Cardiac fibroblast (primary cell): ENCODE results near the gene ZSCAN30.

ENCODE experiments used
- DNase-seq, 2 donors: peaks; one replicate each; pipeline versions ENCODE4 v3.0.0 to v3.0.0-alpha.2; 2010; ENCODE audit warnings: low read depth in 2 of 2
- H3K4me3 ChIP-seq, 2 donors: replicated peaks in 1 of 2; 1 replicate in 1 of 2; 2 replicates in 1 of 2; pipeline ENCODE4 v1.5.1; 2011; ENCODE audit warnings: low read depth in 2 of 2, low read length in 2 of 2, mild to moderate bottlenecking in 2 of 2, moderate library complexity in 1 of 2
- TF ChIP-seq, protein P1 (sequence below): IDR thresholded peaks from one replicate; pipeline ENCODE4 v1.5.1; 2011; ENCODE audit warnings: low read depth, mild to moderate bottlenecking, low read length, inconsistent platforms

The ZSCAN30 gene

DNA sequence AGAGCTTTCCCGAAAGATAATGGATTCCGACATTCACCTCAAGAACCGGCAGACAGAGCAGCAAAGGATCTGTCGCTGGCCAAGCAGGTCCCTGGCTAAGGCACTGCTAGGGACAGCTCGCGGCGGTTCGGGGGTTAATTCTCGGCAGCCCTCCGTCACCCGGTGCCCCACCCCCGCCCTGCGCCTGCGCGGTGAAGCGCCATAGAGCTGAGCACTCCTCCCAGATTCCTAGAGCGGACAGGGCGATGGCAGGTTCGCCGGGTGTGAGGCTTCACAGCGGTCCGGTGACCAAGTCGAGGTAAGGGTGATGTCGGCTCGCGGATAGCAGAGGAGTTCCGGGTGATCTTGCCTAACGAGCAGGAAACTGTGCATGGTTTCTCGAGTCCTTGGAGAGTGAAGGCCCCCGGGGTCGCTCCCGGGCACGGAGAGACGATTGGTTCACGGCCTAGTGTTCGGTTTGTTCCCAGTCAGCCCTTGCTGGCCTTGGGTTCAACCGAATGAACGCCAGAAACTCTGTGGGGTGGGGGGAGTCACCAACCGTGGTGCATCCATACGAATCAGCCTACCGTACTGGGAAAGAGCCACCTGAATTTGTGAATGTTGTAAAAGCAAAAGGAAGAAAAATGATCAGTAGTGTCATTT, at the start of gene ZSCAN30:
Gene ZSCAN30, minus strand, starts transcription at position 136 of the 642 bp plus-strand sequence. CDS start 25,877 bp downstream, outside the sequence.
- TF ChIP-seq, protein P1, sequence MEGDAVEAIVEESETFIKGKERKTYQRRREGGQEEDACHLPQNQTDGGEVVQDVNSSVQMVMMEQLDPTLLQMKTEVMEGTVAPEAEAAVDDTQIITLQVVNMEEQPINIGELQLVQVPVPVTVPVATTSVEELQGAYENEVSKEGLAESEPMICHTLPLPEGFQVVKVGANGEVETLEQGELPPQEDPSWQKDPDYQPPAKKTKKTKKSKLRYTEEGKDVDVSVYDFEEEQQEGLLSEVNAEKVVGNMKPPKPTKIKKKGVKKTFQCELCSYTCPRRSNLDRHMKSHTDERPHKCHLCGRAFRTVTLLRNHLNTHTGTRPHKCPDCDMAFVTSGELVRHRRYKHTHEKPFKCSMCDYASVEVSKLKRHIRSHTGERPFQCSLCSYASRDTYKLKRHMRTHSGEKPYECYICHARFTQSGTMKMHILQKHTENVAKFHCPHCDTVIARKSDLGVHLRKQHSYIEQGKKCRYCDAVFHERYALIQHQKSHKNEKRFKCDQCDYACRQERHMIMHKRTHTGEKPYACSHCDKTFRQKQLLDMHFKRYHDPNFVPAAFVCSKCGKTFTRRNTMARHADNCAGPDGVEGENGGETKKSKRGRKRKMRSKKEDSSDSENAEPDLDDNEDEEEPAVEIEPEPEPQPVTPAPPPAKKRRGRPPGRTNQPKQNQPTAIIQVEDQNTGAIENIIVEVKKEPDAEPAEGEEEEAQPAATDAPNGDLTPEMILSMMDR = no peak
- peak within 1 kb of the TSS; percentile 64 to 86 for H3K4me3 ChIP-seq
- peak; percentile 97 for DNase-seq

DNA sequence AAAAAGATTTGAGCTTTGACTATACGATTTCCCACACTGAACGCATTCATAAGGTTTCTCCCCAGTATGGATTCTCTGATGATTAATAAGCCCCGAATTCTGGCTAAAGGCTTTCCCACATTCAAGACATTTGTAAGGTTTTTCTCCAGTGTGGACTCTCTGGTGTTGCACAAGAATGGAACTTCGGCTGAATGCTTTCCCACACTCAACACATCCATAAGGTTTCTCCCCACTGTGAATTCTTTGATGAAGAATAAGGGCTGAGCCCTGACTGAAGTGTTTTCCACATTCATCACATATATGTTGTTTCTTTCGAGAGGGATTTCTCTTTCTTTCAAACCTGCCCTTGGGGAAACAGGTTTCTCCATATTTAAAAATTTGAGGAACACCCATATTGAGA, 47.3 kb upstream of the ZSCAN30 start:
- H3K4me3 ChIP-seq = no peak overlapping the region
- TF ChIP-seq, protein P1 = no peak
- DNase-seq = peak in 1 of 2 donors; percentile 29

GRCh38 chr18:35335866-35336265, 45.8 kb upstream of the ZSCAN30 start:
- TF ChIP-seq, protein P1 = no peak
- DNase-seq = no peak
- H3K4me3 ChIP-seq = no peak overlapping the region

- DNase-seq = peak; percentile 32 to 64
- TF ChIP-seq, protein P1 = no peak
- no peak overlapping the region for H3K4me3 ChIP-seq
Measured at GRCh38 chr18:35334821-35335220, 44.8 kb upstream of the ZSCAN30 start.

GRCh38 chr18:35334212-35334611, 44.2 kb upstream of the ZSCAN30 start:
- no peak overlapping the region for H3K4me3 ChIP-seq
- TF ChIP-seq, protein P1 = no peak
- no peak for DNase-seq

- peak; percentile 20 to 34 for DNase-seq
- TF ChIP-seq, protein P1 = no peak
- H3K4me3 ChIP-seq = no peak overlapping the region
Measured at GRCh38 chr18:35331367-35332087, 41.5 kb upstream of the ZSCAN30 start.
